GM12891 (cell line): ENCODE data around the gene NOX5.

Source experiments
- DNase-seq: peaks from one replicate; pipeline ENCODE4 v3.0.0; 2011; ENCODE audit warnings: low spot score; ENCODE audit not compliant: insufficient read length
- FAIRE-seq: peaks from 2 replicates; lab custom pipeline; 2011; peaks lifted over from hg19 to GRCh38; lab: Jason Lieb, UNC
- PAX5 ChIP-seq: IDR thresholded peaks from 2 replicates; pipeline ENCODE4 v1.6.1; 2011; ENCODE audit warnings: low read length, moderate library complexity, mild to moderate bottlenecking; ENCODE audit not compliant: insufficient read depth, severe bottlenecking
- POLR2A ChIP-seq: IDR thresholded peaks from 2 replicates; pipeline ENCODE4 v1.6.1; 2011; ENCODE audit warnings: low read depth, low read length, control low read depth
- POLR2AphosphoS5 ChIP-seq: IDR thresholded peaks from 2 replicates; pipeline ENCODE4 v1.6.1; 2011; ENCODE audit warnings: low read depth, low read length, control low read depth
- POU2F2 ChIP-seq: IDR thresholded peaks from 2 replicates; pipeline ENCODE4 v1.6.1; 2011; ENCODE audit warnings: low read depth, mild to moderate bottlenecking, control low read depth, low read length, moderate library complexity
- SPI1 ChIP-seq: IDR thresholded peaks from 2 replicates; pipeline ENCODE4 v1.6.1; 2011; ENCODE audit warnings: low read depth, low read length, control low read depth
- TAF1 ChIP-seq: IDR thresholded peaks from 2 replicates; pipeline ENCODE4 v1.6.1; 2011; ENCODE audit warnings: low read depth, low read length, control low read depth

Gene NOX5

DNA sequence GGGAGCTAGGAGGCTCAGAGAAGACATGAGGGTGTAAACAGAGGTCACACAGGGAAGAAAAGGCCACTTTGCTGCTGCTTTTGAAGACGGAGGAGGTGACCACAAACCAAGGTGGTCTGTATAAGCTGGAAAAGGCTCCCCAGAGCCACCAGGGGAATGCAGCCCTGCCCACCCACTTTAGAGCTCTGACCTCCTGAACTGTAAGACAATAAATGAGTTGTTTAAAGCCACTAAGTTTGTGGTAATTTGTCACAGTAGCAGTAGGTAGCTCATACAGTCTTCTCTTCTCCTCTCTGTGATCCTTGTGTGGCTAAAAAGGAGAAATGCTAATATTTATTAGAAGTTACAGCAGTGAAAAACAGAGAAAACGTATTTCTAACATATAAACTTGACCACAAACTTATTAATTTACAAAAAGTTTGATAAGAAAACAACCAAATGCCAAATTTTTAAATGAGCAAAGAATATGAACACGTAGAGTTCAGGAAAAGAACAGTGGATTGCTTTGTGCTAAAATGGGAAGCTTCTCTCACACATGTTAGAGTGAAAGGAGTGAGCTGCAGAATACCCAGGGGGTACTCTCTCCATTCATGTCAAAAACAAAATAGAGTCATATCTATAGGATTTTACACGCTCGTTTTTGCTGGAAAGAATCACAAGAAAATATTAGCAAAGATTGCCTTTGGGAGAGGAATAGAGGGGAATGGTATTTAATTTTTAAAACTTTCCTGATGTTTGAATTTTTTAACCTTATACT is 71.0 kb downstream of the NOX5 start:
- TF ChIP-seq PAX5: no peak
- no peak for TF ChIP-seq POLR2A
- no peak for TF ChIP-seq POU2F2
- TF ChIP-seq TAF1: no peak
- TF ChIP-seq SPI1: no peak
- TF ChIP-seq POLR2AphosphoS5: no peak
- FAIRE-seq (no peak), DNase-seq (no peak)

DNA sequence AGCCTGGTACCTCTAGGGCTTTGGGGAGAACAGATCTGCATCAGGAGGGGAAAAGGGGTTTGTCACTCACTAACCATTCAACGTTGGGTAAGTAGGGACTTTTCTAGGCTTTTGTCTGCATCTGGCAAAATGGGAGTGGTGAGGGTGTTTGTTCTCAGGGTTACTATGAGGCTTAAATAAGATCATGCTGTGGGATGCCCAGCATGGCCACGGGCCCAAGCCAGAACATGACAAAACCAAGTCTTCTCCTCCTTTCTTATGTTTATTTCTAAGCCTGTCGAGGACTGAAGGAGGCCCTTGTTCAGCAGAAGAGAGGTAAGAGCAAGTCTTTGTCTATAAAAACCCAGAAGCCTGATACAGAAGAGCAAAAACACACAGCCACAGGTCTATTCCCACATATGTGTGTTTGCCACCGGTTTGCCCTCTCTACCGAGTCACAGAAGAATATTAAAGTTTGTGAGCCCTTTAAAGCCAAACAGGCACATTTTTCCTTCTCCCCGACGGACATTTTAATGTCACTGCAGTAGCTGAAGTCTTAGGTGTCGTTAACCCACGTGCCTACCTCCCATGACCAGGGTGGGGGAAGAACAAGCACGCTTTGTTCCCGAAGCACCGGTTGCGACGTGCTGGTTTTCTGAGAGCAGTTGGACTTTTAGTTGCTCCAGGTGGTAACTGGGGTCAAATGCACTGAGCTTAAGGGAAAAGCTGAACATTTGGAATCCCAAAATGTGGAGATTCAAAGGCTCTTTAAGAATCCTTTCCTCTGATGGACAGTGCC is 72.1 kb downstream of the NOX5 start:
- DNase-seq (no peak), FAIRE-seq (no peak)
- TF ChIP-seq POLR2A: no peak

DNA sequence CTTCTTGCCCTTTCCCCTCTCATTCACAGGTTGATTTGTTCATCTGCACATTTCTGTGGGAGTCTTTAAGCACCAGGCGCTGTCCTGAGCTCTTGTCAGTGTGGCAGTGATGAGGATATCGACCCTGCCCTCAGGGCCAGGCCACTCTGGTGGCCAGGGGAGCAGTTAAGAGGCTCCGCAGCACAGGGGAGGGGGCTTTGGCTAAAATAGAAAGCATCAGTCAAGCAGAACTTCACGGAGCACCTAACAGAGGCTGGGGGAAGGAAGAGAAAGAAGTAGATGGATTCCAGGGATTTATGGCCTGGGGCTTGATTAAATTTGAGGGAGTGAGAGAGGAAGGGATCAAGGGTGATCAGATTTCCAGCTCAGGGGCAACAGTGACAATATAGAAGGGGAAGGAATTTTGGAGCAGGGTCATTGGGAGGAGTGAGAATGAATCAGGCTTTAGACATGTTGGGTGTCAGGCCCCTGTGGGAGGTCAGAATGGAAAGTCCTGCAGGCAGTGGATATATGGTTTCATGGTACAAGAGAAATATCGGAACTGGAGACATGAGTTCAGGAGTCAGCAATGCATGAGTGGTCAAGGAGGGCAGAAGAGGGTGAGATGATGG is 73.0 kb downstream of the NOX5 start:
- DNase-seq (no peak), FAIRE-seq (no peak)
- TF ChIP-seq TAF1 (no peak), POLR2A (no peak), PAX5 (no peak), POLR2AphosphoS5 (no peak), SPI1 (no peak), POU2F2 (no peak)

DNA sequence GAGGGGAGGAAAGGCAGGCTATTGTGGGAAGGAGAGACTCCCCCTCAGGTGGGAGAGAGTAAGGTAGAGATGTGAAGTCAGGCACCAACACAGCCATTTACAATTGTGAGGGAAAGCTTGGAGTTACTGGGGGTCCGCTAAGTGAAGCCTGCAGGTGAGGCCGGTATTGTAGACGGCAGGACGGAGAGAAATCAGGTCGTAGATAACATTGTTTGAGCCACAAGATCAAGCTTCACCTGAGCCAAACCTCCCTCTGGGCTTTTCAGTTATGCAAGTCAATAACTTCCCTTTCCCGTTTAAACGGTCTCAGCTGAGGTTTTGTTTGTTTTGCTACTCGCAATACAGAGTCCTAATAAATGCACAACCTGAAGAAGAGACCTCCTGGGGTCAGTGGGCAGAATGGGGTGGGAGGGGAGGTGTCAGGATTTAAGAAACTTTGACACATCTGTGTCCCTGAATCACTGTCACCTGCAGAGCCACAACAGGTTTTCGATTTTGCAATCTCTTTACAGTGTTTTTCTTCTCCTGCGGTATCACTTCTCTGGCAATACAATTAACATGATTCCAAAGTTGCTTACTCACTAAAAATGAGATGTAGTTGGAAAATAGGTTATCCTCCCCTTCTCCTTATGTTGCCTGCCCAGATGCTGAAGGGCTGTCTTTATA is 73.9 kb downstream of the NOX5 start:
- FAIRE-seq (no peak), DNase-seq (no peak)
- no peak for TF ChIP-seq POLR2AphosphoS5

DNA sequence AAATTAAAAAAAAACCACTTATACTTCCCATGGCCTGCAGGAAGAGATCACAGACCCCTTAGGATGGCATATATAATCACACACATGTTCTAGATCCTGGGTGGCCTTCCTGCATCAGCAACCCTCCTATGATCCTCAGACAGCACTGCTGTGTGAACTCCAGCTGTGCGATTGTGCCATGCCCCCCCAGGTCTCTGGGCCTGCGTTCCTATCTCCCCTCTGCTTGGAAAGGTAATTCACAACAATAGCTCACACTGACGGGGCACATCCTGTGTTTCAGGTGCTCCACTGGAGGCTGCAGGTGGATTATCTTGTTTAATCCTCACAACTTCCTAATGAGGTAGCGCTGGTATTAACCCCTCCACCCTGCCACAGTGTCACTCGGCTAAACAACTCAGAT is 74.8 kb downstream of the NOX5 start:
- FAIRE-seq: no peak

DNA sequence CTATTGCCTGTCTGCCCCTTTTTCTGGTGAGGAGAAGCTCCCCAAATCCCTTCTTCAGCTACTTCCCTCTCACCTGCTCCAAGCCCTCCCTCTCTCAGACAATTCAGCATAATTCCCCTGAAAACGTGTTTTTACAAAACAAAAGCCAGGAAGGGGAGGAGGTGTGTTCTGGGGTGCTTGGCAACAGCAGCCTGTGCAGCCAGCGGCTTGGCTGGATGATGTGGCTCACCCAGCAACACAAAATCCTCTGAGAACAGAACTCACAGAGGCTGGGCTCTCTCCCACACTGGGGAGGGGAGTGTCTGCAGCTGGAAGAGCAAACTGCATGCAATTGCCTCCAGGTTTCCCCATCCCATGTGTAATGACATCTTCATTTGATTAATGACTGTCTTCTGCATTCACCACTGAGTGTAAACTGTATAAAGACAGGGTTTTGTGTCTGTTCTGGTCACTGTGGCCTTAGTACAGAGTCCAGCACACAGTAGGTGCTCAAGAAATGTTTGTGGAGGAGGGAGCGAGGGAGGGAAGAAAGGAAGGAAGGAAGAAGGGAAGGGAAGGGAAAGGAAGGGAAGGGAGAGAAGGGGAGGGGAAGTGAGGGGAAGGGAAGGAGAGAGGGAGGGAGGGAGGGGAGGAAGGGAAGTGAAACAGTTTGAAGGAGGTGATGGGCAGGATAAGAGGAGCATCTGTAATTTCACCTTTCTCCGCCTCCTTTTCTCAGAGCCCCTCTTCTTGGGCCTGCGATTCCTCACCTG is 75.9 kb downstream of the NOX5 start:
- no peak for DNase-seq
- FAIRE-seq: no peak
- TF ChIP-seq SPI1: no peak
- TF ChIP-seq POLR2A: no peak
- TF ChIP-seq POLR2AphosphoS5: no peak
- no peak for TF ChIP-seq POU2F2
- no peak for TF ChIP-seq TAF1
- TF ChIP-seq PAX5: no peak

More for the DNA sequence above, 74.8 kb downstream of the NOX5 start:
- no peak for TF ChIP-seq POLR2AphosphoS5
- no peak for DNase-seq

DNA sequence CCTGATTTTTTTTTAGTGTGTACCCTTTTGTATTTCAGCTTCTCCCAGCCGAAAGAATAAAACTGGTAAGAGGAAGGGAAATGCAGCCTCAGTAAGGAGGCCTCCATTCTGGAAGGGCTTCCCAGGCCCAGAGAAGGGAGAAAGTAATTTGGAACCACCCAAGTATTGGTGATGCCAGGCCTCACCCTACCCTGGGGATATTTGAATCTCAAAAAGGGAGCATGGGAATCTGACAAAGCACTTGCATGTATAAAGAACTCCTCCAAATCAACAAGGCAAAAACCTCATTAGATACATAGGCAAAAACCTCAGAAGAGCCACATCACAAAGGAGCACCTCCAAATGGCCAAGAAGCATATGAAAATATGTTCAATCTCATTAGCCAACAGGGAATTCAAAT is 77.2 kb downstream of the NOX5 start:
- no peak for DNase-seq
- TF ChIP-seq SPI1: no peak
- no peak for TF ChIP-seq POU2F2
- no peak for TF ChIP-seq POLR2AphosphoS5
- TF ChIP-seq PAX5: no peak
- no peak for TF ChIP-seq POLR2A
- no peak for TF ChIP-seq TAF1
- FAIRE-seq: no peak

DNA sequence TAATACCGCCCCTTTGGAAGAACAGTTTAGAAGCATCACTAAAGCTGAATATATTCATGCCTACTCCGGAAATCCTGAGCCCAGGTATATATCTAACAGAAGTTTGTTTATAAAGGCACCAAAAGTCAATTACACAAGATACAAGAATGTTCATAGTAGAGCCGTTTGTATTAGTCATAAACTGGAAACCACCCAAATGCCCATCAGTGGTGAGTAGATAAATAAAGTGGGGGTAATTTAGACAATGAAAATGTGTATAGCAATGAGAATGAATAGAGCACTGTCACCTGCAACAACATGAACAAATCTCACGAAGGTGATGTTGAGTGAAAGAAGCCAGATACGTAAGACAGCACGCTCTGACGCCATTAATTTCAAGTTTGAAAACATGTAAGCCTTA is 77.7 kb downstream of the NOX5 start:
- FAIRE-seq (no peak), DNase-seq (no peak)
- no peak for TF ChIP-seq SPI1
- no peak for TF ChIP-seq TAF1
- TF ChIP-seq POLR2AphosphoS5: no peak
- TF ChIP-seq POLR2A: no peak
- TF ChIP-seq POU2F2: no peak
- no peak for TF ChIP-seq PAX5

DNA sequence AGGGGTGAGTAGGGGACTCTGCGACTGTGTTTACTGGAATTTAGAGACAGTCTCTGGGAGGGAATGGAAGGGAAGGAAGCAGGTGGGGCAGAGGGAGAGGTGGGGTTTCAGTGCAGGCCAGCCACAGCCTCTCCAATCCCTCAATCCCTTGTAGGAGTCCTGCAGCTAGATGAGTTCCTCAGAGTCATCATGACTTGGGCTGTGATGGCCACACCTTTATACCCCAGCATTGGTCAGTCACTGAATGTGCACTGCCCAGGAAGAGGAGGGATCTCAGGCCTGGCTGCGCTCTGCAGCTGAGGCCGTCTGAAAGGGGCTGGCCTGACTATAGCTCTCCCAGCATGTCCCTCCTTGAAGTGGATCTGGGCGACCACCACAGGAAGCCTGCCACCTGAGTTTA is 78.6 kb downstream of the NOX5 start:
- TF ChIP-seq POU2F2 (no peak), PAX5 (no peak), POLR2A (no peak), TAF1 (no peak), POLR2AphosphoS5 (no peak), SPI1 (no peak)
- DNase-seq: no peak
- FAIRE-seq: no peak
